Testis (tissue), 2 donors: ENCODE data around the gene FAM184A.

Experiments
- CTCF ChIP-seq, 3 experiments: fragments of 450-650 bp in 2 of 3; fragments of 200-600 bp in 1 of 3; sonication (generic) in 1 of 3; IDR thresholded peaks; one replicate each; pipeline ENCODE4 v1.5.1; 2016 to 2019; ENCODE audit warnings: antibody characterized with exemption in 3 of 3, mild to moderate bottlenecking in 2 of 3, moderate library complexity in 1 of 3
- POLR2A ChIP-seq: fragments of 450-650 bp; IDR thresholded peaks from one replicate; pipeline ENCODE4 v1.6.1; 2017; ENCODE audit warnings: antibody characterized with exemption, mild to moderate bottlenecking, moderate library complexity

DNA sequence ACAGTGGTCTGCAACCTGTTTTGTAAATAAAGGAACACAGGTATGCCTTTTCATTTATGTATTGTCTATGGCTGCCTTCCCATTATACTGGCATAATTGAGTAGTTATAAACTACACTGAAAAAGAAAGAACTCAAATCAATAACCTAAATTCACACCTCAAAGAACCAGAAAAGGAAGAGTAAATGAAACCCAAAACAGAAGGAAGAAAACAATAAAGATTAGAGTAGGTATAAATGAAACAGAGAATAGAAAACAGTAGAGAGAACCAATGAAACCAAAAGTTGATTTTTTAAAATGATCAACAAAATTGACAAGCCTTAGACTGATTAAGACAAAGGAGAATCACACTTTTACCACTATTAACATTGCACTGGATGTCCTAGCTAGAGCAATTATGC lies 34.7 kb downstream of the FAM184A start:
- TF ChIP-seq POLR2A (no peak), CTCF (IDR thresholded peaks at IDR 0.05) (no peak)
